Tongue (tissue), 2 donors: ENCODE measurements around the gene FOXL2. TPM values are rescaled to one million over a fixed set of nuclear protein-coding genes. Genes with fewer than 3 reads are reported as not detected.
"Not testable (repeated sequence)": the region's sequence is repeated elsewhere in the genome, so short reads cannot be mapped to it uniquely, and the experiment has no call there.

Experiments
- DNase-seq: peaks from one replicate; pipeline ENCODE4 v3.0.0-alpha.2; 2015
- total RNA-seq: library from RNA; depleted of rRNA; stranded (reverse); fragments of >200 nt; gene quantifications from one replicate; pipeline ENCODE4 v1.2.3, GENCODE V29; 2014

Gene FOXL2
- total RNA-seq, 1 donor from 2014 or later, result 0.41 TPM

GRCh38 chr3:138933068-138933668 lies 13.8 kb downstream of the FOXL2 start:
- no peak for DNase-seq

- DNase-seq, result no peak
These were observed 18.1 kb downstream of the FOXL2 start for GRCh38 chr3:138928727-138929372.

DNA sequence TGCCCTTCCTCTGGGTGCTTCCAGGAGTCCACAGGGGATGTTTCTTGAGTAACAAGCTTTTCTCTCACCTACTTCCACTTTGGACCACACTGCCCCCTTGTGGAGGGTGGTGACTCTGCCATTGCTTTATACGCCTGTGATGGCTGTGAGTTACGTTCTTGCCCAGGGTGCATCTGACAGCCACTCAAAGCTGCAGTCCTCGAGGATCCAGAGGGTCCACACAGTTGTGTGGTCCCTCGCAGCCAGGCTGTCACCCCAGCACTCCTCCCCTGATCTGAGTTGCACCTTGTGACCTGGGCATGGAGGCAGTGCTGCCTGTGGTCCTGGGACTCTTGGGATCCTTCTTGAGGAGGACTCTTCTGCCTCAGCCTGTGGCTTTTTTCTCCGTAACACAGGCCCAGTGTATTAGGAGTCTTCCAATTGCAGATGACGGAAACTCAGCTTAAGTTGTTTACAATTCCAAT lies 23.4 kb downstream of the FOXL2 start:
- DNase-seq, result peak; percentile 85

DNA sequence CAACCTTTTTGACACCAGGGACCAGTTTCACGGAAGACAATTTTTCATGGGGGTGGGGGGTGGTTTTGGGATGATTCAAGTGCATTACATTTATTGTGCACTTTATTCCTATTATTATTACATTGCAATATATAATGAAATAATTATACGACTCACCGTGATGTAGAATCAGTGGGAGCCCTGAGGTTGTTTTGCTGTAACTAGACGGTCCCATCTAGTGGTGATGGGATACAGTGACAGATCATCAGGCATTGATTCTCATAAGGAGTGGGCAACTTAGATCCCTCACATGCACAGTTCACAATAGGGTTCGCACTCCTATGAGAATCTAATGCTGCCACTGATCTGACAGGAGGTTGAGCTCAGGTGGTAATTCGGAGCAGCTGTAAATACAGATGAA lies 24.5 kb downstream of the FOXL2 start:
- not testable (repeated sequence) for DNase-seq

GRCh38 chr3:138921316-138922292 lies 25.3 kb downstream of the FOXL2 start:
- DNase-seq, result no peak

- DNase-seq, result no peak
These were observed 27.6 kb downstream of the FOXL2 start for GRCh38 chr3:138919325-138919724.

DNA sequence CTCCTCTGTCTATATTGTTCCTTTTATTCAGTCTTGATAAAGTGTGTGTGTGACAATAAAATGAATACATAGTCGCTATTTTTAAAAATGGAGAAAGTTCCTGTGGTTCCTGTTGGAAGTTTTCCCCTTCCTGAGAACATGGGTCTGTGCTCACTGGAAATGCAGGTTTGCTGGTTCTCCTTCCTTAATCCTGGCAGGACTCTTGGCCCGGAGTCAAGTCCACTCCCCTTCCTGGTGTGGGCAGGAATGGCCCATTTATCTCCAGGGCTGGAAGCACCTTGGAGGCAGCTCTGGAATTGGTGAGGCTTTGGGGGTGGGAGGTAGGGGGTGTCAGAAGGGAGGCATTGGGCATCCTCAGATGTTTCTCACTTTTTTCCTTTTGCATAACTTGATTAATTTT lies 30.1 kb downstream of the FOXL2 start:
- DNase-seq, result no peak

DNA sequence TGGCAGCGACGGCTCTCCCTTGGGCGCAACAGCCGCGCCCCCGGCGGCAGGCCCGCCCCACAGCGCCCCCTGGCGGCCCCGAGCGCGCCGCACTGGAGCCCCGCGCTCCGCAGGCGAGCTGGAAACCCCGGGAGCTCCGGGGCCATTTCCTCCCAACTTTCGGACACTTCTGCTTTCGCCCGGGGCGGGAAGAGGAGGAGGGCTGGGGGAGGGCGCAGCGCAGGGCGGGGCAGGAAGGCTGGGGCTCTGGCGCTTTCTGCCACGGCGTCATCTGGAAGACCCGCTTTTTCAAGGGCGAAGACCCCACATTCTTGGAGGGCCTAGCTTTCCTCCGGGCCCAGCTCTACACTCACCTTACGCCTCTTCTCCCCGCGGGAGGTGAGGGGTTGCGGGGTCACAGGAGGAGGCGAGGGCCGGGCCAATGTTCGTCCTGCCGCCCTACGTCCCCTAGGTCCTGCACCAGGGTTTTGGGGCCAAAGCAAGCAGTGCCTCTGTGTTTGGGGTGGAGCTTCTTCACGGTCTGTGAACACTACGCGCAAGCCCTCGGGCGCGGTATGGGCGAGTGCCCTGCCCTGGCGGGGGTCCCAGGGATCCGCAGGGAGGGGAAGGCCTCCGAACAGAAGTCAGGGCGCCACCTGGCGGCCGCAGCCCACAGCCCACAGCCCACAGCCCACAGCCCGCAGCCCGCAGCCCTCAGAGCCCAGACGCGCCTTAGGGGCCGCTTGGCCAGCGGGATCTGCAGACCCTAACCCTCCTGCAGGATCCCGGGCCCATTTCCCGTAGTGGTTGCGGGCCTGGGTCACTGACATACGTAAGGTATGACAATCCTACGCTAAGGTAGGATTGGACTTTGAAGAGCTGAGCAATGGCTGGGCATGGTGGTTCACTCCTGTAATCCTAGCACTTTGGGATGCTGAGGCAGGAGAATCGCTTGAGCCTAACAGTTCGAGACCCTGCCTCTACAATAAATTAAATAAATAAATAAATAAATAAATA lies 31.1 kb downstream of the FOXL2 start:
- peak; percentile 97 for DNase-seq

- no peak for DNase-seq
These were observed 32.0 kb downstream of the FOXL2 start for GRCh38 chr3:138914870-138915502.

DNA sequence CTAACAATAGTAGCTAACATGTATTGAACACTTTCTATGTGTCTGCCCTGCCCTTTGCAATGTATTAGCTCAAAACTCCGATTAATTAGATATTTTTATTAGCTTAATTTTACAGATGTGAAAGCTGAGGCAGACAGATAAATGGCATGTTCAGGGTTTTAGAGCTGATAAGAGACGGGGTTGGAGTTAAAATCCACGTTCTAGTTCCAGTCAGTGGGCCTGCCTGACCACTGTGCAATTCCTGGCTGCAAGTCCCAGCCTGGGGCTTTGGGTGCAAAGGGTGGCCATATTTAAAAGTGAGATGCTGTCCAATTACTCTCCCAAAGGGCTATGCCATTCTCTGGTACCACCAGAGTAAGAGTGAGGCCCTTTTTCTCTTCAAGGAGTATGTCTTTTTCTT lies 33.2 kb downstream of the FOXL2 start:
- DNase-seq, result no peak

- DNase-seq, result no peak
These were observed 34.7 kb downstream of the FOXL2 start for GRCh38 chr3:138912237-138912636.

DNA sequence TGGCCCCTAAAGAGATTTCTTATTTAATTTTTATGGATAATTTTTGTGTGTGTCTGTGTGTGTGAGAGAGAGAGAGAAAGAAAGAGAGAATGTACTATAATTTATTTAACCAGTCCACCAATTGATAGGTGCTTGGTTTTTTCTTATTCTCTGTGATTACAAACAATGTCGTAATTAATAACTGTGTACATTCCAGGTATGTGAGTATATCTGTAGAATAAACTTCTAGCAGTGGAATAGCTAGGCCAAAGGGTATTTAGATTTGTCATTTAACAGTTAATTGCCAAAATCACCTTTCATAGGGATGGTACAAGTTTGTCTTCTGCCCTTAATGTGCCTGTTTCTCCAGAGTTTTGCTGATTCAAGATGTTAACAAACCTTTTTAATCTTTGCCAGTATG lies 35.3 kb downstream of the FOXL2 start:
- no peak for DNase-seq

- DNase-seq, result no peak
These were observed 37.0 kb downstream of the FOXL2 start for GRCh38 chr3:138909904-138910303.

- no peak for DNase-seq
These were observed 38.1 kb downstream of the FOXL2 start for GRCh38 chr3:138908846-138909245.

- no peak for DNase-seq
These were observed 39.4 kb downstream of the FOXL2 start for GRCh38 chr3:138907539-138907938.

GRCh38 chr3:138902171-138902570 lies 44.8 kb downstream of the FOXL2 start:
- DNase-seq, result no peak

GRCh38 chr3:138901567-138901966 lies 45.4 kb downstream of the FOXL2 start:
- no peak for DNase-seq

- DNase-seq, result no peak
These were observed 47.5 kb downstream of the FOXL2 start for GRCh38 chr3:138899351-138899991.

DNA sequence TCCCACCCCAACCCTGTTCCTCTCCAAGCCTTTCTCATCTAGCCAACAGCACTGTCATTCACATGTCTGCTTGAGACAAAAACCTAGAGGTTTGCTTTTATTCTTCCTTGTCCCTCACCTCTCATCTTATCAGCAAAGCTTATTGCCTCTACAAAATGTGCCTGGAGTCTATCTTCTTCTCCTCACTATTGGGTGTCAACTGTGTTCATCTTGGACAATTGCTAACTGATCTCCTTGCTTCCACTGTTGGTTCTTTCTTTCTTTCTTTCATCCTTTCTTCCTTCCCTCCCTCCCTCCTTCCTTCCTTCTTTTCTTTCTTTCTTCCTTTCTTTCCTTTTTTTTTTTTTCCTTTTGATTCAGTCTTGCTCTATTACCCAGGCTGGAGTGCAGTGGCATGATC lies 48.2 kb downstream of the FOXL2 start:
- DNase-seq, result no peak

GRCh38 chr3:138898301-138898700 lies 48.6 kb downstream of the FOXL2 start:
- DNase-seq, result peak; percentile 75
